WTC11 (cell line): Measurements from ENCODE around the gene FAM53A.

Source experiments
- CTCF ChIP-seq: fragments of 200-600 bp; IDR thresholded peaks from 2 replicates; pipeline ENCODE4 v1.8.0; 2022; ENCODE audit warnings: antibody characterized with exemption
- E2F1 ChIP-seq: sonication (generic); formaldehyde crosslinking; IDR thresholded peaks from 2 replicates; pipeline ENCODE4 v1.8.0; 2022; ENCODE audit warnings: mild to moderate bottlenecking, missing genetic modification reagents

GRCh38 chr4:1713003-1713851 is 29.1 kb upstream of the FAM53A start:
- no peak for TF ChIP-seq CTCF
- no peak for TF ChIP-seq E2F1 (CRISPR knock-in tag)
